Naive B cell (primary cell): Measurements from ENCODE around the gene MARK2. TPM values are rescaled to one million over a fixed set of nuclear protein-coding genes. Genes with fewer than 3 reads are reported as not detected.

Source experiments
- ATAC-seq, 2 donors: fragments of 150-1000 bp; cut with Tn5 transposase; 2 replicates each; pipeline ENCODE4 v1.10.0; 2021; ENCODE audit warnings: low read depth in 2 of 2, mild to moderate bottlenecking in 2 of 2, moderate library complexity in 2 of 2
- DNase-seq: peaks from one replicate; pipeline ENCODE4 v3.0.0; 2022
- H3K27ac Mint-ChIP-seq, 6 donors: one replicate each; pipeline ENCODE4 v1.8.0; 2020 to 2022; ENCODE audit warnings: mild to moderate bottlenecking in 6 of 6, mixed read lengths in 6 of 6, moderate library complexity in 5 of 6, inconsistent platforms in 2 of 6
- H3K27me3 Mint-ChIP-seq, 3 donors: one replicate each; pipeline ENCODE4 v1.8.0; 2021 to 2022; ENCODE audit warnings: mixed read lengths in 3 of 3, mild to moderate bottlenecking in 1 of 3
- H3K36me3 Mint-ChIP-seq, 2 donors: one replicate each; pipeline ENCODE4 v1.8.0; 2020 to 2022; ENCODE audit warnings: mixed read lengths in 2 of 2, inconsistent platforms in 1 of 2, mild to moderate bottlenecking in 1 of 2
- H3K4me1 Mint-ChIP-seq, 3 donors: one replicate each; pipeline ENCODE4 v1.8.0; 2020 to 2022; ENCODE audit warnings: mixed read lengths in 3 of 3, inconsistent platforms in 1 of 3, mild to moderate bottlenecking in 1 of 3, moderate library complexity in 1 of 3
- H3K4me3 Mint-ChIP-seq, 8 donors: one replicate each; pipeline ENCODE4 v1.8.0; 2020 to 2022; ENCODE audit warnings: mild to moderate bottlenecking in 8 of 8, mixed read lengths in 8 of 8, moderate library complexity in 8 of 8, inconsistent platforms in 2 of 8
- H3K9me3 Mint-ChIP-seq, 7 donors: one replicate each; pipeline ENCODE4 v1.8.0; 2020 to 2022; ENCODE audit warnings: mixed read lengths in 7 of 7, mild to moderate bottlenecking in 5 of 7, inconsistent platforms in 2 of 7, moderate library complexity in 1 of 7
- polyA plus RNA-seq, 6 donors: library from polyadenylated mRNA; unstranded; fragments of 300-500 nt; fragmentation: Illumina TruSeq; gene quantifications; one replicate each; pipeline ENCODE4 v1.2.3, GENCODE V29; 2021; ENCODE audit warnings: low read depth in 6 of 6

The MARK2 gene
- polyA plus RNA-seq, 6 donors from 2014 or later: 31.0 to 66.8 (median 42.9) TPM

DNA sequence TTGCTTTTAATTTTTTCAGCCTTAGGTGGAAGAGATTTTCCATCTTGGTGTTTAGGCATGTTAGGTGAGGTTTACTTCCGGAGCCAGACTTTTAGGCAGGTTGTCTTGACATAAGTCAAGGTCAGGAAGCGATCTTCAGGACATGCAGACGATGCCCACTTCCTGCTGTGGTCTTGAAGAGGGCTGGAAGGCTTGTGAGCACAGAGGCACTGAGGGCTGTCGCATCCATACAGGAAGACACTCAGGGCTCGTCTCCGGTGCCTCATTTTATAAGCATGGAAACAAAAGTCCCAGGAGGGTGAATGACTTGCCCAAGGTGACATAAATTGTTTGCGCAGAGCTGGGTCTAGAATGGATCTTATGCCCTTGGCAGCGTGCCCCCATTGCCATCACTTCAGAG lies 30.8 kb downstream of the MARK2 start:
- ATAC-seq: no peak
- Mint-ChIP-seq H3K4me3 (peak overlapping the region in 4 of 8 donors; percentile 26 to 74 (median 50)), H3K27me3 (no peaks in the 10 kb centered on the region), H3K9me3 (no peaks in the 10 kb centered on the region), H3K27ac (peak overlapping the region in 4 of 6 donors; percentile 75 to 88 (median 76)), H3K36me3 (peaks cover 6 to 7% of the 10 kb centered on the region in 2 donors), H3K4me1 (peaks cover 67 to 93% (median 86%) of the 10 kb centered on the region in 3 donors)
- DNase-seq: no peak

DNA sequence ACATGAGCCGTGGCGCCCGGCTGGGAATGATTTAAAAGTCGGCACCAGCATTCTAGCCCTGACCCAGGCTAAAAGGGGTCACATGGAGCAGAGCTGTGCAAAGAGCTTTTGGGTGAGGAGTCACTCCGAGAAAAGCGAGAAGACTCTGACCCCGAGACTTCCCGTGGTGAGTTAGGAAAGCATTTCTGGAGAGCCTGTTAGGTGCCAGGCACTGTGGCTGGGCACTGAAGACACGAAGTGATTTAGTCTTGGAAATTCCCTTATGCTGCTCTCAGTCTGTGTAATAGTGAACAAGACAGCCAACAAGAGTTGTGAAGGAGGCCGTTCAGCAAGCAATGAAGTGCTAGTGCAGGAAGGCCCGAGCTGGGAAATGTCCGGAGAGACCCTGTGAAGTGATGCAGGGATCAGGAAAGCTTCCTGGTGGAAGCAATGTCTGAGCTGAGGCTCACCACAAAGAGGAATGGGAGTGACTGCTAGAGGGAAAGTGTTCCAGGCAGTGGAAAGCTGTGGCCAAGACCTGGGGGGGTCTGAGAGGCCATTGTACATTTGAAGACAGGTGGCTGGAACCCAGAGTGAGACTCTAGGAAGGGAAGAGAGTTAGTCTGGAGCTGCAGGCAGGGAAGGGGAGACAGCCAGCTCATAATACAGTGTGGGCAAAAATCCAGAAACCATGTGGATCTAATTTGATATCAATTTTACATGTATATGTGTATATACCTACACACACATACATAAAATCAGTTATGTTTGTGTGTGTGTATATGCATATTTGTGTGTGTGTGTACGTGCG lies 31.6 kb downstream of the MARK2 start:
- no peaks in the 10 kb centered on the region for H3K27me3 Mint-ChIP-seq
- peak overlapping the region in 3 of 6 donors; percentile 62 to 76 (median 75) for H3K27ac Mint-ChIP-seq
- no peaks in the 10 kb centered on the region for H3K9me3 Mint-ChIP-seq
- peaks cover 6 to 7% of the 10 kb centered on the region in 2 donors for H3K36me3 Mint-ChIP-seq
- ATAC-seq (no peak), DNase-seq (no peak)
- peaks cover 67 to 90% (median 82%) of the 10 kb centered on the region in 3 donors for H3K4me1 Mint-ChIP-seq
- H3K4me3 Mint-ChIP-seq: peak overlapping the region in 3 of 8 donors; percentile 0 to 55 (median 48)

DNA sequence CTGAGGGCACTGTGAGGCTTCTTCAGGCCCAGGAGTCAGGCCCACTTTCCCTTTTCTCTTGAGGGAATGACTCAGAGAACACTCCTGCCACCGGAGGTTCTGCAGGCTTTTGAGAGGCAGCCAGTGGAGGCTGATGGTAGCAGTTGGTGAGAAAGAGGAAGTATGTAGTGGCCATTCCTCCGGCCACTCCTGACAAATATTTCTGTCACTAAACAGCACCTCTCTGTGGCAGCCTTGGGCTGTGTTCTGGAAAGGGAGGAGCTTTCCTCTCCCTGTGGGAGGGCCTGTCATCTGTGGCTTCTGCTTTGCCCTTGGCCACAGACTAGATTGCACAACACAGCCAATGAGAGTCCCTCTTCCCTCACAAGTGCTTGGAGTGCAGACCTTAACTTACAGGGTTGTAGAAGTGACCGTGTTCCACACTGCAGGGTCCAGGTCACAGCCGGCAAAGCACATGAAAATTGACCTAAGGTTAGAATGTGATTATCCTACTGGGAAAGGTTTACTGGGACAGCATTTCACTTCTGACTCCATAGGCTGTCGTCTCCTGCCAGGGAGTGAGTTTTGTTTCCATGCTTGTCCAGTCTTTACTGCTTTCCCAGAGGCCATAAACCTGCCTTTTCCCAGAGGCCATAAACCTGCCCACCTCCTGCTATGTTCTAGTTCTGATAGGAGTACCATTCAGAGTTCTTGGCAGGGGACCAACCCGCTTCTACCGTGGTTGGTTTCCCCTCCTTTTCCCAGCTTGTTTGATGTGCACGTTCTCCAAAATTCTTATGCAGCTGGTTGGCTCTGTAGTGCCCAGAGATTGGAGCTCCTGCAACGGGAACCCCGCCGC lies 33.3 kb downstream of the MARK2 start:
- Mint-ChIP-seq H3K27ac (peak overlapping the region in 5 of 6 donors; percentile 12 to 82 (median 47)), H3K27me3 (no peaks in the 10 kb centered on the region), H3K36me3 (peaks cover 6 to 7% of the 10 kb centered on the region in 2 donors), H3K4me1 (peaks cover 54 to 81% (median 70%) of the 10 kb centered on the region in 3 donors), H3K9me3 (no peaks in the 10 kb centered on the region), H3K4me3 (peak overlapping the region in 2 of 8 donors; percentile 28 to 47)
- peak; percentile 66 to 75 for ATAC-seq
- peak; percentile 12 for DNase-seq

DNA sequence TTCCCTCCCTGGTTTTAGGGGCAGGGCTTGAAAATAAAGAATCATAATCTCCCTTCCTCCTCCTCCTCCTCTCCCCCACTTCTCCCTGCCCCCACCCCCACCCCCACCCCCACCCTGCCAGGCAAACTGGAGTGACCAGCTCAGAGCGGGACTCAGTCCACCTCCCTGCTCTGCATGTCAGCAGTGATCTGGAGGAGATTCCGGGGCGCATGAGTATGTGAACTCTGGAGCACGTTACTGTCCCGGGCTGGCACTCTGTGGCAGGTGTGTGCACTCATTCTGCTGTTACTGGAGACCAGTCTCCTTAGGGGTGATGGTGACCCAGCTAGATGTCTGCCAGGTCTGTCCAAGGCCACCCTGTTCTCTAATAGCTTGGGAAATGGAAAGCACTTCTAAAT lies 33.9 kb downstream of the MARK2 start:
- peak overlapping the region in 3 of 6 donors; percentile 47 to 91 (median 69) for H3K27ac Mint-ChIP-seq
- DNase-seq (no peak), ATAC-seq (no peak)
- H3K9me3 Mint-ChIP-seq: no peaks in the 10 kb centered on the region
- H3K36me3 Mint-ChIP-seq: peaks cover 6 to 7% of the 10 kb centered on the region in 2 donors
- H3K4me1 Mint-ChIP-seq: peaks cover 54 to 78% (median 66%) of the 10 kb centered on the region in 3 donors
- no peak overlapping the region for H3K4me3 Mint-ChIP-seq
- no peaks in the 10 kb centered on the region for H3K27me3 Mint-ChIP-seq

DNA sequence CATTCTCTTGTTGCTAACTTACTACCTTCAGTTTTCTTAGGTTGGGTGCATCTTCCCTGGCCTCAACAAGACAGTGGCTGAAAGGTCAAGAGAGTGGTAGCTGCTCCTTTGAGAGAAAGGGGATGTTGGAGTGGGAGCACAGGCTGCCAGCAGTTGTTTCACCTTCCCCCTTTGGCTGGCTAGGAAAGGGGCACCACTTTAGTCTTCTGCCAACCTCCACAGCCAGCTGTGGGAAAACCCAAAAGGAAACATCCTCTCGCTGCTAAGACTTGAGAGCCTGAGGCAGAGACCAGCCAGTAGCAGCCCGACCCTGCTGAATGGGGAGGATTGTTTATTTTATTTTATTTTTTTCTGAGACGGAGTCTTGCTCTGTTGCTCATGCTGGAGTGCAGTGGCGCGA lies 34.4 kb downstream of the MARK2 start:
- peak overlapping the region in 1 of 8 donors; percentile 20 for H3K4me3 Mint-ChIP-seq
- peak overlapping the region in 1 of 6 donors; percentile 54 for H3K27ac Mint-ChIP-seq
- no peaks in the 10 kb centered on the region for H3K9me3 Mint-ChIP-seq
- H3K4me1 Mint-ChIP-seq: peaks cover 52 to 78% (median 67%) of the 10 kb centered on the region in 3 donors
- H3K36me3 Mint-ChIP-seq: peaks cover 4% of the 10 kb centered on the region in 2 donors
- no peak for ATAC-seq
- DNase-seq: no peak
- no peaks in the 10 kb centered on the region for H3K27me3 Mint-ChIP-seq

DNA sequence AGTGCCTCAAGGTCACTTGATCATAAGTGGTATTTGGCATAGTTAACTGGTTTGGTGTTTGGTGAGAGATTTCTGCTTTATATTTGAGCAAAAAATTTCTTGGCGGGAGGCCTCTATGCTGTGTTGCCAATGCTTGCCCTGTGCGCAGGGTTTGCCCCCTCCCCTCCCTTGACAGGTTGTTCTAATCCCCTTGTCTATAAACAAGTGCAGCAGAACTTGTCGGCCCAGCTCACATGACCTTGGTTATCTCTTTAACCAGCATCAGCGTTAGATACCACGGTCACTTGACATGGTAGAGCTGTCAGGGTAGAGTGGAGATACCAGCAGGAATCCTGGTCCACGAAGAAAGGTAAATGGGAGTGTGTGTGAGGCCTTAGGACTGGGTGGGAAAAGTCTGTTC lies 35.6 kb downstream of the MARK2 start:
- no peak for ATAC-seq
- no peak for DNase-seq
- Mint-ChIP-seq H3K27me3 (no peaks in the 10 kb centered on the region), H3K4me1 (peaks cover 40 to 78% (median 56%) of the 10 kb centered on the region in 3 donors), H3K9me3 (no peaks in the 10 kb centered on the region), H3K27ac (peak overlapping the region in 1 of 6 donors; percentile 72), H3K4me3 (peak overlapping the region in 1 of 8 donors; percentile 70), H3K36me3 (no peaks in the 10 kb centered on the region)

DNA sequence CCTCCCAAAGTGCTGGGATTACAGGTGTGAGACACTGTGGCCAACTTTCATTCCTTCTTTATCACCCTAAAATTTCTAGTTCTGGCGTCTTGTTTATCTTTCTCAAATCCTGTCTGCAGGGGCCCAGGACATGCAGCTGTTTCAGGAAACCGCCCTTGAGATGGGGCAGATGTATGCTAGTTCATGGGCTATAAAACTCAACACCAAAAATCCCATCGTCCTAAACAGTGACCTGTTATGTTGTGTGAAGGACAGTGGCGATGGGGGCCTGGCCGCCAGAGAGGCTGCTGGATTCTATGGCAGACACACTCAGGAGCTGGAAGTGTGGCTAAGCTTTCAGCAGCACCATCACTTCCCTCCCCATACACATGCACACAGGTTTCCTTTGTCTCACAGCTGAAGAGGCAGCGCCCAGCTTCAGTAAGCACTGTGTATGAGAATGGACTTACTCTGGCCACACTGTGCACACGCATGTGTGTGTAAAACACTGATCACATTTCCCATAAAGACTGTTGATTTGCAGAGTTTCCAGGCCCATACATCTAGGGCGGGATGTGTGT lies 36.7 kb downstream of the MARK2 start:
- Mint-ChIP-seq H3K36me3 (no peaks in the 10 kb centered on the region), H3K27ac (peak overlapping the region in 1 of 6 donors; percentile 43), H3K4me1 (peaks cover 41 to 78% (median 54%) of the 10 kb centered on the region in 3 donors), H3K4me3 (no peak overlapping the region), H3K27me3 (no peaks in the 10 kb centered on the region), H3K9me3 (no peaks in the 10 kb centered on the region)
- ATAC-seq (no peak), DNase-seq (no peak)

DNA sequence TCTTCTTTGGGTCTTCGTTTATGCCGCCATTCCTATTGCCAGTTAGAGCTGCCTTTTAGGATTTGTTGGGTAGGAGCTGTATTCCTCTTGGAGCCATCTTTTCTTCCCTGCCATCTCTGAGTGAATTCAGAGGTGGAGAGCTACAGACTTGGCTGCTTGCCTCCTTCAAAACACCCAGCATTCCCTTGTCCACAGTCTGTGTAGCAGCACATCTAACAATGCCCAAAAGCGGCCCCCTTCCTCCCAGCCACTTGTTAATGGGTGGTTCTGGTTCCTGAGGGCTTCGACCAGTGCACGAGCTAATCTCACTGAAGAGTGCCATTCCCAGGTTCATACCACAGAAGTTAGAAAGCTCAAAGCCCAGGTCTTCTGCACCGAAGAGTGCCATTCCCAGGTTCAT lies 37.7 kb downstream of the MARK2 start:
- H3K4me3 Mint-ChIP-seq: no peak overlapping the region
- no peak for DNase-seq
- no peaks in the 10 kb centered on the region for H3K36me3 Mint-ChIP-seq
- no peak for ATAC-seq
- H3K4me1 Mint-ChIP-seq: peaks cover 40 to 80% (median 55%) of the 10 kb centered on the region in 3 donors
- no peaks in the 10 kb centered on the region for H3K27me3 Mint-ChIP-seq
- H3K27ac Mint-ChIP-seq: peak overlapping the region in 3 of 6 donors; percentile 18 to 73 (median 38)
- H3K9me3 Mint-ChIP-seq: no peaks in the 10 kb centered on the region

DNA sequence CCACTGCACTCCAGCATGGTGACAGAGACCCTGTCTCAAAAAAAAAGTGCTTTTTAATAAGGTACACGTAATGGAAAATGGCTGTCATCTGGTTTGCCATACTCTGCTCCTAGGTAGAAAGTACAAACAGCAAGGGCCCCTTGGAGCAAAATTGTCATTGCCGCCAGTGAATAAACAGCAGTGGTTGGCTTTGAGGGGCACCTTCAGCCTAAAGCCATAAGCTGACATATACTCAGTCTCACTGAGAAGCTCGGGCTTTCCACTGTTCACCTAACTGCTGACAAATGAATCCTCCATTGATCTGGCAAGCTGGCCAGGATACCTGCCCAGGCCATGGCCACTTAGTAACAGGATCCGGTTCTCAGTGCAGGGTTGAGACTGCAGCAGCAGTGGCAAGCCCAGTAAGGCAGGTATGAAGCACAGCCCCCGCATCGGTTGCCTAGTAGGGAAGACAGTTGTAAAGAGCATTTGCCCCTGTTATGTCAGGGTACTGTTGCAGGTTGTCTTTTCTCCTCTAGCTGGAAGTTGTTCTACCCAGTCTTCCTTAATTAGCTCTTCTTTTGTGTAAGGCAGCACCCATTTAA lies 38.8 kb downstream of the MARK2 start:
- Mint-ChIP-seq H3K27ac (peak overlapping the region in 2 of 6 donors; percentile 54 to 83), H3K4me3 (no peak overlapping the region), H3K4me1 (peaks cover 41 to 78% (median 53%) of the 10 kb centered on the region in 3 donors), H3K36me3 (no peaks in the 10 kb centered on the region), H3K27me3 (no peaks in the 10 kb centered on the region), H3K9me3 (no peaks in the 10 kb centered on the region)
- ATAC-seq (no peak), DNase-seq (no peak)

DNA sequence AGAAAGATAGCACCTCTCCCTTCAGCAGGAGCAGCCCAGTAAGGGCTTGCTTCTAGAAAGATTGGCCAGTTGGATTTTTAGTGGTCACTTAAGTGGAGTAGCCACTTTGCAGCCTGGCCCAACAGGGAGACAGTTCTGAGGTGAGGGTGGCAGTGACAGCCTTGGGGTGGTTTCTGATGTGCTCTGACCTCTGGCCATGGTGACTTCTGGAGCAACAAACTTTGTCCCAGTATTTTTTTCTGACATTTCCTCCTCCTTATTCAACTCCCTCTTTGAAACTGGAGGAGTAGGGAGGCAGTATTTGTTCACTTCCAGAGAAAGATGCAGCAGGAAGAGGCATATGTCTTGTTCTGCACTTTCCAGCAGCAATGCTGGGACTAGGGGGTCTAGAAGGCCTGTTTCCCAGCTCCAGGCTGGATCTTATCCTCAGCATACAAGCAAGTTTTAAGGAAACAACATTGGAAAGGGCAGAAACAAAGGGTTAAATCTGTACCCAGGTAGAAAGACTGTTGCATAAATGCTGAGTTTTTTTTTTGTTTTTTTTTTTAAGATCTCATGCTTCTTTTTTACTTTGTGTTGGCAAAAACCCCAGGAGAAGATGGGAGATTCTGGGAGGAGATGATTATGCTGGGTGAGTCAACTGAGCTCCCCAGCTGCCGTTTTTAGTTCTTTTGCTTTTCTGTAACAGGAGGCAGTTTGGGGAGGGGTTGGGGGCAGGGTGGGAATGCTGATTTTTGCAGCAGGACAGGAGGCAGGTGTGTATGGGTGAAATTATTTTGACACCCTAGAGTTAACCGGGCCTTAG lies 40.9 kb downstream of the MARK2 start:
- Mint-ChIP-seq H3K4me1 (peaks cover 38 to 81% (median 56%) of the 10 kb centered on the region in 3 donors), H3K36me3 (no peaks in the 10 kb centered on the region), H3K4me3 (no peak overlapping the region), H3K9me3 (no peaks in the 10 kb centered on the region), H3K27me3 (no peaks in the 10 kb centered on the region), H3K27ac (peak overlapping the region; percentile 4 to 84 (median 53))
- ATAC-seq (no peak), DNase-seq (no peak)

DNA sequence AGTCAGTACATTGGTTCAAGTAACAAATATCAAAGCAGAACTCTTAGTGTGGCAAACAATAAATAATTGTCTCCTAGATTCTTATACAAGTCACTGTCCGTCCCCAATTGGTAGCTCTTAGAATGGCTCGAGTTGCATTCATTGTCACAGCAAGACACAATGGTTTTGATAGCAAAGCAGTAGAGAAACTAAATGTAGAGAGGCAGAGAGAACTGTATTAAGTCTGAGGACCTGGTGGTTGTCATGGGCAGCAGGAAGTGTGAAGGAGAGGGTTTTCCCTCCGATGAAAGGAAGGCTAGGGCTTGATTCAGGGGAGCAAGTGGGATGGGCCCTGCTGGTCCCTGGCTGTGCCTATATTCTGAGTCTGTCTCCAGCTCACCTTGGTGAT lies 41.5 kb downstream of the MARK2 start:
- H3K9me3 Mint-ChIP-seq: no peaks in the 10 kb centered on the region
- no peak for ATAC-seq
- H3K36me3 Mint-ChIP-seq: no peaks in the 10 kb centered on the region
- no peak for DNase-seq
- H3K27ac Mint-ChIP-seq: peak overlapping the region in 5 of 6 donors; percentile 4 to 84 (median 57)
- peak overlapping the region in 1 of 8 donors; percentile 37 for H3K4me3 Mint-ChIP-seq
- H3K4me1 Mint-ChIP-seq: peaks cover 36 to 84% (median 59%) of the 10 kb centered on the region in 3 donors
- H3K27me3 Mint-ChIP-seq: no peaks in the 10 kb centered on the region

DNA sequence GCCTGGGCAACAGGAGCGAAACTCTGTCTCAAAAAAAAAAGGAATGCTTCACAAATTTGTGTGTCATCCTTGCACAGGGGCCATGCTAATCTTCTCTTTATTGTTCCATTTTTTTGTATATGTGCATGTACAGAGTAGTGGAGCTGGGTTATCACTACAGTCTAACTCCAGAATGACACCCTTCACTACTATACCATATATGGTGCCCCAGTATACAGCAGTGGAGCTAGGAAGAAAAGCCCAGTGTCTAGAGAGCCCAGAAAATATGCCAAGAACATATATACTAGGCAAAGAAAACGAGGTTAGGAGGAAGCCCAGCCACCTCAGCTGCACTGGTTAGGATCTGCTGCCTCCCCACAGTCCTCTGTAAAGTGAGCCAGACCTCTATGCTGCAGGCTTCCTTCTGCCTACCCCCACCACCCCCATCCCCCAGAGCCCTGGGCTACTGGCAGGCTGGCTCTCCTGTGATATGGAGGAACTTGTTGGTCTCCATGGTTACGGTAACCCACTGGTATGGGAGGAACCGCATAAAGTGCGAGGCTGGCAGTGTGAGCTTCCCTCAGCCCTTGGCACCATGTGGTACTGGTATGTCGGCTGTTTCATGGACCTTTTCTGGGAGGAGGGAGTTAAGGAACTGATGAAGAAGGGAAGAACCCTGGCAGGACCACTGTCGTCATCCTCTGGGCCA lies 43.8 kb downstream of the MARK2 start:
- H3K27me3 Mint-ChIP-seq: no peaks in the 10 kb centered on the region
- H3K4me3 Mint-ChIP-seq: peak overlapping the region in 5 of 8 donors; percentile 4 to 59 (median 9)
- peak; percentile 44 for DNase-seq
- ATAC-seq: peak; percentile 96
- H3K4me1 Mint-ChIP-seq: peaks cover 44 to 86% (median 68%) of the 10 kb centered on the region in 3 donors
- peak overlapping the region in 5 of 6 donors; percentile 53 to 68 (median 57) for H3K27ac Mint-ChIP-seq
- no peaks in the 10 kb centered on the region for H3K9me3 Mint-ChIP-seq
- H3K36me3 Mint-ChIP-seq: no peaks in the 10 kb centered on the region
